CD4-positive, alpha-beta T cell treated with Interleukin-6 at 100 ng/mL for 8 hours (primary cell): ENCODE measurements around the gene NPPC.
"Not testable (repeated sequence)": the region's sequence is repeated elsewhere in the genome, so short reads cannot be mapped to it uniquely, and the experiment has no call there.

Experiments
- DNase-seq: peaks from one replicate; pipeline ENCODE4 v3.0.0-alpha.2; 2020; ENCODE audit warnings: mixed read lengths, low spot score

NPPC gene

GRCh38 chr2:231926180-231926741, at the start of gene NPPC:
Gene NPPC (minus strand): TSS chr2:231926396. CDS start chr2:231926249, 147 bp downstream.
- DNase-seq: no peak

- DNase-seq: no peak
These were observed 48.8 kb upstream of the NPPC start for GRCh38 chr2:231975001-231975400.

- DNase-seq: no peak
These were observed 44.3 kb upstream of the NPPC start for GRCh38 chr2:231970461-231970860.

GRCh38 chr2:231968820-231969219, 42.6 kb upstream of the NPPC start:
- DNase-seq: no peak

- DNase-seq: no peak
These were observed 40.7 kb upstream of the NPPC start for GRCh38 chr2:231966886-231967285.

- no peak for DNase-seq
These were observed 38.9 kb upstream of the NPPC start for GRCh38 chr2:231965102-231965501.

- DNase-seq: peak; percentile 68
These were observed 35.4 kb upstream of the NPPC start, which contains the start of gene DIS3L2 for GRCh38 chr2:231961349-231962166. Gene DIS3L2 (plus strand): TSS chr2:231961713. CDS start chr2:232014928, 53,215 bp downstream.

- DNase-seq: no peak
These were observed 34.7 kb upstream of the NPPC start for GRCh38 chr2:231960810-231961348.

- no peak for DNase-seq
These were observed 31.9 kb upstream of the NPPC start for GRCh38 chr2:231957913-231958763.

- DNase-seq: no peak
These were observed 29.7 kb upstream of the NPPC start for GRCh38 chr2:231955758-231956472.

- DNase-seq: no peak
These were observed 25.3 kb upstream of the NPPC start for GRCh38 chr2:231951452-231952035.

- no peak for DNase-seq
These were observed 21.5 kb upstream of the NPPC start for GRCh38 chr2:231947694-231948093.

- not testable (repeated sequence) for DNase-seq
These were observed 20.9 kb upstream of the NPPC start for GRCh38 chr2:231947112-231947511.

- DNase-seq: no peak
These were observed 20.1 kb upstream of the NPPC start for GRCh38 chr2:231946241-231946814.

GRCh38 chr2:231942180-231942579, 16.0 kb upstream of the NPPC start:
- DNase-seq: no peak

GRCh38 chr2:231941673-231942072, 15.5 kb upstream of the NPPC start:
- DNase-seq: no peak

- DNase-seq: no peak
These were observed 14.6 kb upstream of the NPPC start for GRCh38 chr2:231940795-231941194.

GRCh38 chr2:231939022-231939421, 12.8 kb upstream of the NPPC start:
- no peak for DNase-seq

- no peak for DNase-seq
These were observed 10.9 kb upstream of the NPPC start for GRCh38 chr2:231937057-231937456.

GRCh38 chr2:231936491-231936890, 10.3 kb upstream of the NPPC start:
- no peak for DNase-seq

GRCh38 chr2:231935815-231936214, 9.6 kb upstream of the NPPC start:
- no peak for DNase-seq
